G401 (cell line): ENCODE data around the gene TMEM101. TPM values are rescaled to one million over a fixed set of nuclear protein-coding genes. Genes with fewer than 3 reads are reported as not detected.
A peak's percentile ranks its signal among the peaks of the same experiment; 100 is the strongest.
"Not testable (repeated sequence)": the region's sequence is repeated elsewhere in the genome, so short reads cannot be mapped to it uniquely, and the experiment has no call there.

Experiments
- DNase-seq: peaks from one replicate; pipeline ENCODE4 v3.0.0-alpha.2; 2015; ENCODE audit warnings: low spot score
- in situ Hi-C: cut with HindIII; loops from 2 replicates; pipeline ENCODE4 v1.10.0; 2016; ENCODE audit warnings: low sequenced_read_pairs, mixed read lengths
- total RNA-seq: library from RNA; depleted of rRNA; stranded (reverse); fragments of >200 nt; shearing (Covaris generic); gene quantifications from 2 replicates; pipeline ENCODE4 v1.2.3, GENCODE V29; 2014; rRNA removed

The TMEM101 gene
- total RNA-seq: 53.3 and 63.2 TPM in 2 replicates

GRCh38 chr17:44014437-44015172, at the start of gene TMEM101:
Gene TMEM101 (minus strand): TSS chr17:44014963. CDS start chr17:44014952, 11 bp downstream.
- in situ Hi-C loops: no loop called here

GRCh38 chr17:44063704-44064639, 49.2 kb upstream of the TMEM101 start:
- DNase-seq: no peak
- in situ Hi-C loops: no loop called here

More at GRCh38 chr17:44014437-44015172, at the start of gene TMEM101:
- DNase-seq: peak; percentile 93

GRCh38 chr17:44062871-44063270, 48.1 kb upstream of the TMEM101 start:
- no peak for DNase-seq
- in situ Hi-C loops: no loop called here

DNA sequence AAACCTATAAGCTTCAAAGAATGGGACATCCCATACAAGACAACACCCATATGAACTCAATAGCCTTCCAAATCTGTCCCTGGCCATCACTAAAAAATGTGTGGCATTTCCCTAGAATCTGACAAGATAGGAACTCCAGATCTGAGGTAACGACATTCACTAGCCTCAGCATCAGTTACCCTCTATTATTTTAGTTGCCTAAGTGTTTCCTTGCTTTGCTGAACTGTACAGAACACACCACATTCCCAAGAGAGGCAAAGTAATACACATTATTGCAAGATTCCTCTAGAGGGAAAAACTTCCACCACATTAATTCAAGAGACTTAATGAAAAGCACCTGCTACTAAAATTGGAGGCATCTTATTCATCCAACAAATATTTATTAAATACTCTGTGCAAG, 46.7 kb upstream of the TMEM101 start:
- in situ Hi-C loops: no loop called here

DNA sequence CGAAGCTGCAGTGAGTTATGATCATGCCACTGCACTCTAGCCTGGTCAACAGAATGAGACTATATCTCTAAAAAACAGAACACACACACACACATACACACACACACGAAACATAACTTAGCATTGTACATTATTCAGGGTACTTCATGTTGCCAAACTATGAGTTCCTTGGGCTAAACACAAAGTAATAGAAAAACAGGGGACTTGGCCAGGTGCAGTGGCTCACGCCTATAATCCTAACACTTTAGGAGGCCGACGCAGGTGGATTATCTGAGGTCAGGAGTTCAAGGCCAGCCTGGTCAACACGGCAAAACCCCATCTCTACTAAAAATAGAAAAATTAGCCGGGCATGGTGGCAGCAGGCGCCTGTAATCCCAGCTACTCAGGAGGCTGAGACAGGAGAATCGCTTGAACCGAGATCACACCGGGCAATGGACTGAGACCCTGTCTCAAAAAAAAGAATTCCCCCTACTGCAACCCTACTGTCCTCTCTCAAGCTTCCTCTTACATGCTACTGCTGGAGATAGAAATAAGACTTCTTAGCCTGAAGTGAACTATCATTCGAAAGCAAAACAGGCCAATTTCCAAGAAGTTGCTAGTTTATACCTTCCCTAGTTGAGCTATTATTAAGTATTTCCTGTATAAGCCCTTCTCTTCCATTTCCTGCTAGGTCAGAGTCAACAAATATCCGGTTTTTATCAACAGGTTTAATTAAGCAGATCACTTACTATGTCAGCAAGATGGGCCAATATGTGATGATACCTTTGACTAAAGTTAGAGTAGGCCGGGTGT, 44.5 kb upstream of the TMEM101 start:
- DNase-seq: no peak
- in situ Hi-C loops: no loop called here

More for the DNA sequence above, 46.7 kb upstream of the TMEM101 start:
- DNase-seq: no peak

DNA sequence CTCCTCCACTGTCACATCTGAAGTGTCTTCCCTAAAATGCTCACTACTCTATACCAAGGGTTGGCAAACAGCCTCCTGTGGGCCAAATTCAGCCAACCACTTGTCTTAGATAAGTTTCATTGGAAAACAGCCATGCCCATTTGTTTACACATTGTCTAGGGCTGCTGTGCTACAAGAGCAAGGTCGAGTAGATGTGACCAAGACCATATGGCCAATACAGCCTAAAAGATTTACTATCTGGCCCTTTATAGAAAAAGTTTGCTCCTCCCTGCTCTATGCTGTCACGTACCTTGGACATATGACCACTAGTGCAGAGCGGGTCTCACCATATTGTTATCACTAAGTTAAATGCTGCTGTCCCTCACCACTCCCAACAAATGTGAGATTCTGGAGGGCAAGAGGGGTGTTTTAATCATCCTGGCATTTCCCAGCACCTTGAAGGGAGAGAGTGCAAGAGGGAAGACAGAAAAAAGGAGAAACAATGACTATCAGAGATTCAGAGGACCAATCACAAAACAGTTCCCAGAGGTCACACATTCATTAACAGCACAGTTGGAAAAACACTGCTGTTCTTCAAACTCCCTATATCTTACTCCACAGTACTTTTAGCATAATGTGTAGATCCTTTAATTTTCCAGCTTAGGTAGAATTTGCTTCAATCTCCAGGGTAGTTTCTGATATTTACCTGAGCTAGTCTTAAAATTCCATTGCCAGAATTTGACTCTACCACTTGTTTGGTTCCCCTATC, 38.5 kb upstream of the TMEM101 start:
- DNase-seq: no peak
- in situ Hi-C loops: no loop called here

DNA sequence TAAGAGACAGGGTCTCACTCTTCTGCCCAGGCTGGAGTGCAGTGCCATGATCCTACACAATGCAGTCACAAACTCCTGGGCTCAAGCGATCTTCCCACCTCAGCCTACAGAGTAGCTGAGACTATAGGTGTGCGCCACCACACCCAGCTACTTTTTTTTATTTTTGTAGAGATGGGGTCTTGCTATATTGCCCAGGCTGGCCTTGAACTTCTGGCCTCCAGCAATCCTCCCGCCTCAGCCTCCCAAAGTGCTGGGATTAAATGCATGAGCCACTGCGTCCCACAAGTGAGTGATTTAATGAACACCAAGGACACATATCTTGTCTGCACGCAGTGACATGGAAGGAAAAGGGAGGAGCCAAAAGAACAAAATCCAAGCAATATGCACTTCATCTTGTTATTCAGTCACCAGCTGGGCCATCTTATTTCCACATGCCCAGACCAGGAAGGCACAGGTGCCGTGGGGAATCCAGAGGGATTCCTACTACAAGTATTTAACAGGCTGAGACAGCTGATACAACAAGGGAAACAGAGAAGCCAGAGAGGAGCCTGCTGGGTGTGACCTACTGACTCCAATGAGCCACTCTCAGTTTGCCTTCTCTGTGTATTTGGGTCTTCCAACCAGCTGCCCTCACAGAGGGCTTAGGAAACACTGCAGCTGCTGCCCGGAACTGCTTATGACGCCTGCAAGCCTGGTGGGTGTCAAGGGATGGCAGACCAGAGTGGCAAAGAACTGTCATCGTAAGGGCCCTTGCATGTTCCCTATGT, 34.7 kb upstream of the TMEM101 start:
- in situ Hi-C loops: no loop called here
- DNase-seq: no peak

- DNase-seq, in situ Hi-C loops: not testable (repeated sequence)
Observed at GRCh38 chr17:44046893-44047292, 32.1 kb upstream of the TMEM101 start.

DNA sequence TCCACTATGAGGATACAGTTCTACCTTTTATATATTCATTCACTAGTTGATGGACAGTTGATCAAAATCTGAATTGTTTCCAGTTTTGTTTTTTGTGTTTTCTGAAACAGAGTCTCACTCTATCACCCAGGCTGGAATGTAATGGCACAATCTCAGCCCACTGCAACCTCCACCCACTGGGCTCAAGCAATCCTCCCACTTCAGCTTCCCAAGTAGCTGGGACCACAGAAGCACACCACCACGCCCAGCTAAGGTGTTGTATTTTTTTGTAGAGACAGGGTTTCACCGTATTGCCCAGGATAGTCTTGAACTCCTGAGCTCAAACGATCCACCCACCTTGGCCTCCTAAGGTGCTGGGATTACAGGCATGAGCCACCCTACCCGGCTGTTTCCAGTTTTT, 30.7 kb upstream of the TMEM101 start:
- in situ Hi-C loops: no loop called here
- DNase-seq: no peak

GRCh38 chr17:44044071-44044470, 29.3 kb upstream of the TMEM101 start:
- in situ Hi-C loops: no loop called here
- DNase-seq: no peak

DNA sequence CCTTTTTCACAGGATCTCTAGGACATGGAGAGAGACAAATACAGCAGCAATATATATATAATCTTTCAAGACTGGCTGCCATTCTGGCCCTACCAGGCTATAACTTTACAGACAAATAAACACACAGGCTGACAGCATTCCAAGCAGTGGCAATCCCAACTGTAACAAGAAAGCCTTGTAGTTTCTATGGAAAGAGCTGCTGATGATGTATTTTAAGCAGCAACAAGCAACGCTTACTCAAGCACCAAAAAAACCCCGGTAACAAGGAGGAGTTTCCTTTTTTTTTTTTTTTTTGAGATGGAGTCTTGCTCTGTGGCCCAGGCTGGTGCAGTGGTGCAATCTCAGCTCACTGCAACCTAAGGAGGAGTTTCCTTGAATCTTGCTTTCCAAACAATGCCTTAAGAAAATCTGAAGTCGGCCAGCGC, 28.5 kb upstream of the TMEM101 start:
- no peak for DNase-seq
- in situ Hi-C loops: no loop called here

- no peak for DNase-seq
- in situ Hi-C loops: no loop called here
Observed at GRCh38 chr17:44039829-44040635, 25.3 kb upstream of the TMEM101 start.

DNA sequence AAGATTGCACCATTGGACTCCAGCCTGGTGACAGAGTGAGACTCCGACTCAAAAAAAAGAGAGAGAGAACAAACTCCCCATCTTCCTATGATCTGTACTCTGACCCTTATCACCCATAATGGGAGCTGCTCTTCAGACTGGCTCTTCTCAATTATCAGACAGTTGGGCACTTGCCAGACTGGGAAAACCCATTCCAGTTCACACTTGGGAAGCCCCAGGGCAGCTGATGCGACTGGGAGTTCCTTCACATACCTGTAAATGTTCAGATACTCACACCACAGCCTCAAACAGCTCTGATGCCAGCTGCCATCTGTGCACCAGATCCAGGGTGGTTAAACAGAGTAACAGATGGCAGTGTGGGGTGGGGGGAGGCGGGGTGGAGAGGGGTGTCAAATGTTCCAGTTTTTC, 23.8 kb upstream of the TMEM101 start:
- DNase-seq: peak; percentile 22

DNA sequence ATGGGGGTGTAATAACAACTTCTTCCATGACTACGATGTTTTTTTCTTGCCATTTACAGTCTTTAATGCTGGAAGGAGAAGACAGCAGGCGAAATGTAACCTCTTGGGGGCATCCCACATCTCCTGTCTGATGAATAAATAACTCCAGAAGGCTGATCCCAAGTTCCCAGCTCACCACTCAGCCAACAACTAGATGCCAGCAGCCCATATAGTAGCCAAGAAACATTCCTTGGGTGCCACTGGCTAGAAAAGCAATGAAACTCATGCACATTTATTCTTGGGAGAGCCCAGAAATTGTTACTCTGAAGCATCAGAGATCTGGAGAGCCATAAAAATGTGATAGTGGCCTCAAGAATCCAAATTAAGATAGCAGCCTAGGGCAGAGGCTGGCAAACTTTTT, 22.7 kb upstream of the TMEM101 start:
- in situ Hi-C loops: no loop called here
- no peak for DNase-seq

More for the DNA sequence above, 23.8 kb upstream of the TMEM101 start:
- in situ Hi-C loops: no loop called here

GRCh38 chr17:44034688-44035087, 19.9 kb upstream of the TMEM101 start:
- DNase-seq, in situ Hi-C loops: not testable (repeated sequence)

DNA sequence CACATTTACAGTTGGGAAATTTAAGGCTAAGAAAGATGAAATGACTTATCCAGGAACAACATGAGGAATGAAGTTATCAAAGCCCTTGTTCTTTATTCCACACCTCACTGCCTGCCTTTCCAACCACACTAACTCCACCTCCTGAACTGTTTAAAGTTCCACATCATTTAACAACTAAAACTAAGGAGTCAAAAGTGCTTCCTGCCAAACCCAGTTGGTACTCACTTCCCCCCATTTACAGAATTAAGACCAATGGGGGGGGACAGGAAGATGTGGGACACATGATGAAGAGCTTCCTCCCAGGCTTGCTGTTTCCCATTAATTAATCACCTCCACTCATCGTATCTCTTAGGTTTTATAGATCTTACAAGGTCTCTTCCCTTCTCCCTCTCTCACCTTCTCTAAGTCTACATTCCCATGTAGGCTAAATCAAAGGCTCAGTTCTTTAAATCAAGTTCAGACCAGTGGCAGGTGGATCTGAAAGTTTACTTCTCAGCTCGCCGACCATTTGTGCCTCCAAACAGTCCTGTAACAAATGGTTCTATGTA, 19.2 kb upstream of the TMEM101 start:
- DNase-seq: no peak
- in situ Hi-C loops: no loop called here

- no peak for DNase-seq
- in situ Hi-C loops: no loop called here
Observed at GRCh38 chr17:44030482-44030881, 15.7 kb upstream of the TMEM101 start.
